Endothelial cell of umbilical vein (primary cell): ENCODE results near the gene VDAC2. TPM values are rescaled to one million over a fixed set of nuclear protein-coding genes. Genes with fewer than 3 reads are reported as not detected.
"Not testable (repeated sequence)": the region's sequence is repeated elsewhere in the genome, so short reads cannot be mapped to it uniquely, and the experiment has no call there.

ENCODE experiments used
- BruUV-seq: library from RNA; stranded (reverse); fragments of 400-500 nt; replicated peaks from 2 replicates; lab custom pipeline; 2021; lab: Mats Ljungman, UMichigan
- CTCF ChIA-PET: fragments of 300-600, 350-600 bp; sonication (Branson Sonifier 250); formaldehyde crosslinking; loops from one replicate; lab custom pipeline; 2021; ENCODE audit warnings: antibody characterized with exemption, inconsistent platforms; lab: Charles Lee
- POLR2A ChIA-PET: fragments of 300-600, 350-600 bp; sonication (Branson Sonifier 250); formaldehyde crosslinking; loops from one replicate; lab custom pipeline; 2021; ENCODE audit warnings: antibody characterized with exemption, inconsistent platforms; lab: Charles Lee
- DNase-seq: peaks from one replicate; pipeline ENCODE4 v3.0.0-alpha.2; 2011; ENCODE audit warnings: low read depth, low spot score
- FAIRE-seq: peaks from 2 replicates; lab custom pipeline; 2011; peaks lifted over from hg19 to GRCh38; lab: Jason Lieb, UNC
- H2AFZ ChIP-seq: 2 replicates; pipeline ENCODE4 v1.6.0; 2012; ENCODE audit warnings: low read depth, low read length, control low read depth, inconsistent platforms
- H3K27ac ChIP-seq: 2 replicates; pipeline ENCODE4 v1.5.1; 2011; ENCODE audit warnings: low read depth, mild to moderate bottlenecking, control low read depth, low read length, moderate library complexity; ENCODE audit not compliant: insufficient read depth
- H3K27me3 ChIP-seq, 2 experiments: 2 replicates each; pipeline versions ENCODE4 v1.6.0 to v1.6.1; 2011; ENCODE audit warnings: low read length in 2 of 2, mixed read lengths in 1 of 2; ENCODE audit not compliant: control insufficient read depth in 2 of 2, insufficient read depth in 2 of 2
- H3K36me3 ChIP-seq, 2 experiments: 2 replicates in 1 of 2; 3 replicates in 1 of 2; pipeline ENCODE4 v1.5.1; 2011; ENCODE audit warnings: low read length in 2 of 2, mild to moderate bottlenecking in 1 of 2, moderate library complexity in 1 of 2; ENCODE audit not compliant: control insufficient read depth in 2 of 2, insufficient read depth in 2 of 2; ENCODE audit errors: extremely low read depth in 1 of 2
- H3K4me1 ChIP-seq: 3 replicates; pipeline ENCODE4 v1.5.1; 2011; ENCODE audit warnings: mild to moderate bottlenecking, low read length; ENCODE audit not compliant: control insufficient read depth, insufficient read depth; ENCODE audit errors: extremely low read depth
- H3K4me2 ChIP-seq: 2 replicates; pipeline ENCODE4 v1.6.1; 2011; ENCODE audit warnings: low read length, control low read depth, mixed read lengths; ENCODE audit not compliant: insufficient read depth
- H3K4me3 ChIP-seq, 3 experiments: fragments of 200-600 bp in 1 of 3; sonication (generic), shearing (Covaris generic) in 1 of 3; replicated peaks in 1 of 3; 2 replicates each; pipeline ENCODE4 v1.5.1; 2011 to 2016; ENCODE audit warnings: control low read depth in 3 of 3, low read length in 3 of 3, mild to moderate bottlenecking in 2 of 3, inconsistent platforms in 1 of 3, low read depth in 1 of 3, moderate library complexity in 1 of 3; ENCODE audit not compliant: insufficient read depth in 1 of 3
- H3K79me2 ChIP-seq: 2 replicates; pipeline ENCODE4 v1.6.0; 2012; ENCODE audit warnings: low read length, inconsistent platforms; ENCODE audit not compliant: control insufficient read depth, insufficient read depth
- H3K9ac ChIP-seq: replicated peaks from 2 replicates; pipeline ENCODE3; 2011; ENCODE audit warnings: low read length, control low read depth; ENCODE audit not compliant: insufficient read depth; ENCODE audit errors: extremely low read depth
- H3K9me1 ChIP-seq: replicated peaks from 3 replicates; pipeline ENCODE4 v1.6.0; 2011; ENCODE audit warnings: mild to moderate bottlenecking, low read length; ENCODE audit not compliant: control insufficient read depth, insufficient read depth; ENCODE audit errors: extremely low read depth
- H3K9me3 ChIP-seq: replicated peaks from 2 replicates; pipeline ENCODE4 v1.5.1; 2012; ENCODE audit warnings: low read length, inconsistent platforms; ENCODE audit not compliant: control insufficient read depth, insufficient read depth
- H4K20me1 ChIP-seq: replicated peaks from 2 replicates; pipeline ENCODE3; 2011; ENCODE audit warnings: mild to moderate bottlenecking, low read length; ENCODE audit not compliant: control insufficient read depth, insufficient read depth; ENCODE audit errors: extremely low read depth
- CTCF ChIP-seq, 2 donors: IDR thresholded peaks; 1 replicate in 1 of 2; 2 replicates in 1 of 2; pipeline ENCODE4 v1.5.1; 2011; ENCODE audit warnings: low read length in 2 of 2, mild to moderate bottlenecking in 2 of 2, moderate library complexity in 2 of 2, control low read depth in 1 of 2, inconsistent platforms in 1 of 2, low read depth in 1 of 2; ENCODE audit not compliant: insufficient read depth in 1 of 2; ENCODE audit errors: extremely low read depth in 1 of 2
- FOS ChIP-seq: IDR thresholded peaks from 2 replicates; pipeline ENCODE4 v1.6.1; 2011; ENCODE audit warnings: mild to moderate bottlenecking, low read length, moderate library complexity, borderline replicate concordance; ENCODE audit not compliant: insufficient read depth
- GATA2 ChIP-seq: IDR thresholded peaks from 2 replicates; pipeline ENCODE4 v1.7.0; 2011; ENCODE audit warnings: low read depth, mild to moderate bottlenecking, moderate library complexity, mixed read lengths, low read length; ENCODE audit not compliant: insufficient read length, insufficient read depth
- JUN ChIP-seq: IDR thresholded peaks from 2 replicates; pipeline ENCODE4 v1.6.1; 2011; ENCODE audit warnings: borderline replicate concordance, low read depth; ENCODE audit not compliant: insufficient read length, insufficient read depth
- MAX ChIP-seq: IDR thresholded peaks from 2 replicates; pipeline ENCODE4 v1.6.1; 2011; ENCODE audit not compliant: insufficient read depth, insufficient read length
- POLR2AphosphoS5 ChIP-seq: IDR thresholded peaks from 2 replicates; pipeline ENCODE4 v1.6.1; 2012; ENCODE audit warnings: low read depth, mild to moderate bottlenecking, control low read depth, low read length, moderate library complexity; ENCODE audit not compliant: insufficient read depth
- dilution Hi-C: fragments of 300-500 bp; cut with MboI; formaldehyde crosslinking; loops from one replicate; pipeline ENCODE4 v1.15.0; 2019; ENCODE audit warnings: low sequenced_read_pairs; ENCODE audit not compliant: extremely low pct_ligation_motif_present
- intact Hi-C: fragments of 100-400 bp; cut with micrococcal nuclease; formaldehyde crosslinking; loops from one replicate; pipeline ENCODE4 v1.10.0; 2022
- polyA plus RNA-seq, 4 experiments: library from polyadenylated mRNA; depleted of rRNA in 3 of 4; stranded (reverse) in 3 of 4; unstranded in 1 of 4; fragments of >200 nt; gene quantifications; 2 replicates each; pipeline versions ENCODE4 v1.2.1 to v1.2.3, GENCODE V29; 2011 to 2012; ENCODE audit warnings: missing spikeins in 1 of 4
- total RNA-seq: library from RNA; stranded (reverse); gene quantifications from 2 replicates; pipeline ENCODE4 v1.2.3, GENCODE V29; 2021

The VDAC2 gene
- total and polyA plus RNA-seq, 2 donors (not counting 3 experiments of a cell fraction or from before 2014, with no cell fraction given) = 89.3 to 222 TPM

DNA sequence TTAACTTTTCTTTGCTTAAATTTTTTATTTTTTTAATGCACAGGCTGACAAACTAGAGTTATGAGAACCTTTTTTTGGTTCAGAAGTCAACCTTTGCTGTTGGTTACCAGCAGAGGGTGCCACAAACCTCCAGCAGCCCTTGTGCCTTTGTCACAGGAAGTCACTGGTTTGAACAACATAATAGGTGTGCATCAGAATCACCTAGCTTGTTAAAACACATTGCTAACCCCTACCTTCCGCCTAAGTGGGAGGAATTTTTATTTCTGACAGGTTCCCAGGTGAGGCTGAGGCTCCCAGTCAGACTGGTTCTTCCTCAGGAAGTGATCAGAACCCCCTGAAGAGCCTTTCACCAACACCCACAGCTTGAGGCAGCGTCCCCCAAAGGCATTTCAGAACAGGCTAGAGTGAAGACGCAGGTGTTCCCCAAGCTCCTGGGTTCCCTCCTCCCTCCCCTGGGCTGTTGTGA lies 22.6 kb upstream of the VDAC2 start:
- peaks cover 0 to 2% of the 10 kb centered on the region in 2 experiments for H3K36me3 ChIP-seq
- no peak overlapping the region for H2AFZ ChIP-seq
- H3K27ac ChIP-seq = no peak overlapping the region
- H3K4me2 ChIP-seq = no peak overlapping the region
- H3K4me3 ChIP-seq = no peak overlapping the region
- no TSS peak for BruUV-seq
- H4K20me1 ChIP-seq = no peaks in the 10 kb centered on the region
- H3K9ac ChIP-seq = no peak overlapping the region
- ChIA-PET POLR2A (no interaction called here), CTCF (interaction anchor here (0.7 to 2.8 kb wide), 15 partner anchors 10 to 84 kb away, joined by 3 to 61 read pairs (median 8); partner anchors contain the start of genes COMTD1, SAMD8 and VDAC2)
- intact Hi-C loops (loop anchor here (1.0 to 2.0 kb wide), 3 partner anchors 23 to 47 kb away; partner anchors contain the start of genes COMTD1 and VDAC2), dilution Hi-C loops (no loop called here)
- no peaks in the 10 kb centered on the region for H3K79me2 ChIP-seq
- H3K9me1 ChIP-seq = no peaks in the 10 kb centered on the region
- H3K27me3 ChIP-seq = no peaks in the 10 kb centered on the region
- FAIRE-seq = peak; percentile 90
- no peaks in the 10 kb centered on the region for H3K9me3 ChIP-seq
- TF ChIP-seq POLR2AphosphoS5 (no peak), FOS (no peak), MAX (no peak), CTCF (IDR thresholded peaks at IDR 0.05; ENCODE audit: extremely low read depth in 1 of 2, insufficient read depth in 1 of 2, low read depth in 1 of 2, low read length in 2 of 2) (peak; percentile 62 to 73), JUN (no peak), GATA2 (no peak)
- DNase-seq = peak; percentile 66
- H3K4me1 ChIP-seq = peaks cover 7% of the 10 kb centered on the region

GRCh38 chr10:75188522-75188921 lies 22.1 kb upstream of the VDAC2 start:
- H3K9me1 ChIP-seq, H2AFZ ChIP-seq, BruUV-seq, dilution Hi-C loops, H3K4me2 ChIP-seq, H3K4me1 ChIP-seq, H3K79me2 ChIP-seq, POLR2A ChIA-PET, H3K27ac ChIP-seq, H3K4me3 ChIP-seq, H3K9me3 ChIP-seq, H3K27me3 ChIP-seq, DNase-seq, H3K9ac ChIP-seq, H3K36me3 ChIP-seq, H4K20me1 ChIP-seq, FAIRE-seq: not testable (repeated sequence)
- intact Hi-C loops = loop anchor here (1.0 to 2.0 kb wide), 3 partner anchors 22 to 47 kb away; partner anchors contain the start of genes COMTD1 and VDAC2
- CTCF ChIA-PET = interaction anchor here (0.9 to 2.8 kb wide), 13 partner anchors 9 to 77 kb away, joined by 3 to 61 read pairs (median 13); partner anchors contain the start of genes COMTD1, SAMD8 and VDAC2
